Calu3 (cell line): ENCODE results near the gene ZNF462. TPM values are rescaled to one million over a fixed set of nuclear protein-coding genes. Genes with fewer than 3 reads are reported as not detected.
A peak's percentile ranks its signal among the peaks of the same experiment; 100 is the strongest.

ENCODE experiments used
- BruUV-seq: library from RNA; stranded (reverse); fragments of 400-500 nt; replicated peaks from 2 replicates; lab custom pipeline; 2021; lab: Mats Ljungman, UMichigan
- CTCF ChIA-PET: fragments of 300-600 bp; sonication (Branson Sonifier 250); formaldehyde crosslinking; loops from one replicate; lab custom pipeline; 2022; ENCODE audit warnings: antibody characterized with exemption; lab: Charles Lee
- DNase-seq: peaks from one replicate; pipeline ENCODE4 v3.0.0; 2022
- H3K27ac Mint-ChIP-seq: one replicate; pipeline ENCODE4 v1.8.0; 2022; ENCODE audit warnings: mixed read lengths; ENCODE audit not compliant: unreplicated experiment
- H3K27me3 Mint-ChIP-seq: one replicate; pipeline ENCODE4 v1.8.0; 2022; ENCODE audit warnings: mixed read lengths; ENCODE audit not compliant: unreplicated experiment
- H3K36me3 Mint-ChIP-seq: one replicate; pipeline ENCODE4 v1.8.0; 2022; ENCODE audit warnings: mild to moderate bottlenecking, moderate library complexity, mixed read lengths; ENCODE audit not compliant: insufficient read depth, unreplicated experiment
- H3K4me1 Mint-ChIP-seq: one replicate; pipeline ENCODE4 v1.8.0; 2022; ENCODE audit warnings: mild to moderate bottlenecking, low read depth, mixed read lengths; ENCODE audit not compliant: unreplicated experiment
- H3K4me3 Mint-ChIP-seq: one replicate; pipeline ENCODE4 v1.8.0; 2022; ENCODE audit warnings: mild to moderate bottlenecking, low read depth, moderate library complexity, mixed read lengths; ENCODE audit not compliant: unreplicated experiment
- H3K9me3 Mint-ChIP-seq: one replicate; pipeline ENCODE4 v1.8.0; 2022; ENCODE audit warnings: low read depth, mixed read lengths; ENCODE audit not compliant: unreplicated experiment
- intact Hi-C: fragments of 100-400 bp; cut with micrococcal nuclease; formaldehyde crosslinking; loops from one replicate; pipeline ENCODE4 v1.10.0; 2022; ENCODE audit not compliant: unreplicated experiment
- total RNA-seq: library from RNA; stranded (reverse); gene quantifications from 2 replicates; pipeline ENCODE4 v1.2.3, GENCODE V29; 2022
- TF ChIP-seq, protein P1 (sequence below): fragments of 200-600 bp; IDR thresholded peaks from one replicate; pipeline ENCODE4 v1.8.0; 2022; ENCODE audit warnings: antibody characterized with exemption; ENCODE audit not compliant: unreplicated experiment

Gene ZNF462
- total RNA-seq, 1 experiment from 2014 or later = 48.0 TPM

DNA sequence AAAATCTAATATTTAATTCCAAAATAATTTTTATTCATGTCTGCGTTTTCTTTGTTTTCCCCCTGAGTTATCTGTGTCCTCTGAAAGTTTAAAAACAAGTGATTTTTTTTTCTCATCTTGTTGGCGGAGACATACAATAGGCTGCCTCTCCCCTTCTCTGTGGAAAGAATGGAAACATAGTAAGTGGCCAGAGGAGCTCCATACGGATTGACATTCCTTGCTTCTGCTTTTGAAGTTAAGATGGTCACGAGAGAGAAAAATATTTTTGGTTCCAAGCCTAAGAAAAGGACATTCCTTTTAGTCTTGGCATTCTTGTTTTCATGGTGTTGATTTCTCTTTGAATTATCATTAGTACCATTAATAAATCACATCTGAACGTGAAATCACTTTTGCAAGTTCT lies 28.3 kb downstream of the ZNF462 start:
- H3K27me3 Mint-ChIP-seq = no peaks in the 10 kb centered on the region
- BruUV-seq = no TSS peak

DNA sequence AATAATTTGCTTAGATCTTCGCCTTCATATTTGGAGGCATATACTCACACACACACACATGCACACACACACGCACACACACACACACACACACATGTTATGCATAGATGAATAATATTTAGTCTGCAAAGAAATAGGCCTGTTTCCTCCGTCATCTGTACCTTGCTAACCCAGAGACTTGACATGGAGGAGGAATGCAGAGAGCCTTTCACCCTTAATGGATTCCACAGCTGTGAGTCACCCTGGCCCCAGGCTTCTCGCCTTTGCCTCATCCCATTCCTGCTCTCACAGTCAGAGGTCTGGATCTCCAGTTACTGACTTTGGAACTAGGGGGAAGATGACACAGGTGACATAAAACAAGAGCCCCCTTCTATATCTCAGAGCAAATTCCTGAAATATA lies 29.7 kb downstream of the ZNF462 start:
- peaks cover 6% of the 10 kb centered on the region for H3K36me3 Mint-ChIP-seq
- H3K4me3 Mint-ChIP-seq = no peak overlapping the region
- peaks cover 42% of the 10 kb centered on the region for H3K4me1 Mint-ChIP-seq
- BruUV-seq = no TSS peak
- no peaks in the 10 kb centered on the region for H3K27me3 Mint-ChIP-seq
- CTCF ChIA-PET = interaction anchor here (0.6 to 1.0 kb wide), 2 partner anchors 17 to 340 kb away, joined by 3 read pairs; no protein-coding TSS in a partner anchor
- H3K9me3 Mint-ChIP-seq = no peaks in the 10 kb centered on the region
- TF ChIP-seq, protein P1, sequence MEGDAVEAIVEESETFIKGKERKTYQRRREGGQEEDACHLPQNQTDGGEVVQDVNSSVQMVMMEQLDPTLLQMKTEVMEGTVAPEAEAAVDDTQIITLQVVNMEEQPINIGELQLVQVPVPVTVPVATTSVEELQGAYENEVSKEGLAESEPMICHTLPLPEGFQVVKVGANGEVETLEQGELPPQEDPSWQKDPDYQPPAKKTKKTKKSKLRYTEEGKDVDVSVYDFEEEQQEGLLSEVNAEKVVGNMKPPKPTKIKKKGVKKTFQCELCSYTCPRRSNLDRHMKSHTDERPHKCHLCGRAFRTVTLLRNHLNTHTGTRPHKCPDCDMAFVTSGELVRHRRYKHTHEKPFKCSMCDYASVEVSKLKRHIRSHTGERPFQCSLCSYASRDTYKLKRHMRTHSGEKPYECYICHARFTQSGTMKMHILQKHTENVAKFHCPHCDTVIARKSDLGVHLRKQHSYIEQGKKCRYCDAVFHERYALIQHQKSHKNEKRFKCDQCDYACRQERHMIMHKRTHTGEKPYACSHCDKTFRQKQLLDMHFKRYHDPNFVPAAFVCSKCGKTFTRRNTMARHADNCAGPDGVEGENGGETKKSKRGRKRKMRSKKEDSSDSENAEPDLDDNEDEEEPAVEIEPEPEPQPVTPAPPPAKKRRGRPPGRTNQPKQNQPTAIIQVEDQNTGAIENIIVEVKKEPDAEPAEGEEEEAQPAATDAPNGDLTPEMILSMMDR = no peak
- peak; percentile 81 for DNase-seq
- intact Hi-C loops = no loop called here
- peak overlapping the region; percentile 34 for H3K27ac Mint-ChIP-seq

More for the DNA sequence above, 28.3 kb downstream of the ZNF462 start:
- H3K36me3 Mint-ChIP-seq = peaks cover 6% of the 10 kb centered on the region
- H3K4me3 Mint-ChIP-seq = no peak overlapping the region
- peaks cover 40% of the 10 kb centered on the region for H3K4me1 Mint-ChIP-seq
- H3K27ac Mint-ChIP-seq = no peak overlapping the region
- H3K9me3 Mint-ChIP-seq = no peaks in the 10 kb centered on the region
- CTCF ChIA-PET = no interaction called here
- DNase-seq = no peak
- TF ChIP-seq, protein P1 = no peak
- intact Hi-C loops = no loop called here

DNA sequence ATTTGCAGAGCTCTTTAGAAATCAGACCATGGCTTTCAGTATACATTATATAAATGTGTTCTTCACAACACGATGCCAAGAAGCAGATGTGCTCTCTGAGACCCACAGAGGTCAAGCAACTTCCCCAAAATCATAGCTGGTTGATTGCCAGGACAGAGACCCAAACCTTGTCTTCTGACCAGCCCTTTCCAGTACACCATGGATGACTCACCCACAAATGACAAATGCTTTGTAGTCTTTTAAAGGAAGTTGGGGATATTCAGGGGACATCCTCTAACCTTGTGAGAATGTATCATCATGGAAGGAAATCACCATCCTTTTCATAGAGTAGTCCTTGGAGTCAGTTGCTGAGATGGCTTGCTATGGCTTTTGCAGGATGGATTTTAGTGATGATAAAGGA lies 30.1 kb downstream of the ZNF462 start:
- Mint-ChIP-seq H3K9me3 (no peaks in the 10 kb centered on the region), H3K27ac (peak overlapping the region; percentile 34), H3K4me3 (no peak overlapping the region), H3K4me1 (peaks cover 44% of the 10 kb centered on the region), H3K27me3 (no peaks in the 10 kb centered on the region), H3K36me3 (peaks cover 6% of the 10 kb centered on the region)
- CTCF ChIA-PET = interaction anchor here (0.6 to 1.0 kb wide), 2 partner anchors 16 to 340 kb away, joined by 3 read pairs; no protein-coding TSS in a partner anchor
- intact Hi-C loops = no loop called here
- no peak for DNase-seq
- TF ChIP-seq, protein P1 = no peak
- no TSS peak for BruUV-seq

DNA sequence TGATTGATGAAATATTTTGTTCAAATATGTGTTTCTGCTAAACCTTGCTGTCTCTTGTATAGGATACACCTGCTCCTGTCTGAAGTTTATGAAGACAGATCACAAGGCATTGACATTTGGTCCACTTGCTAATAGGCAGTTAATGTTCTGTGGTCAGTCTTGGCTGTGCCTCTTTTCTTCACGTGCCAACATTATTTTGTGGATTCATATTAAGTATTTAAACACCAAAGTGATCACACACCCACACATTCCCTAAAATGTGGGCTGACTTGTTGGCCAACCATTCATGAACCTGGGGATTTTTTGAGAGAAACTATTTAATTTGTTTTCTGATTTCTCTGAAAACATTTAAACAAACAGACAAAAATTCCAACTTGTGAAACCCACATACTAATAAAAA lies 33.7 kb downstream of the ZNF462 start:
- Mint-ChIP-seq H3K27me3 (no peaks in the 10 kb centered on the region), H3K4me3 (no peak overlapping the region), H3K9me3 (no peaks in the 10 kb centered on the region), H3K36me3 (peaks cover 6% of the 10 kb centered on the region), H3K4me1 (peaks cover 16% of the 10 kb centered on the region), H3K27ac (no peak overlapping the region)
- intact Hi-C loops = no loop called here
- TF ChIP-seq, protein P1 = no peak
- CTCF ChIA-PET = no interaction called here
- BruUV-seq = no TSS peak
- no peak for DNase-seq
